ENCODE data around the gene ACTR2. TPM values are rescaled to one million over a fixed set of nuclear protein-coding genes. Genes with fewer than 3 reads are reported as not detected.

The ACTR2 gene
- total RNA-seq, 1 experiment from 2014 or later = 160 TPM

DNA sequence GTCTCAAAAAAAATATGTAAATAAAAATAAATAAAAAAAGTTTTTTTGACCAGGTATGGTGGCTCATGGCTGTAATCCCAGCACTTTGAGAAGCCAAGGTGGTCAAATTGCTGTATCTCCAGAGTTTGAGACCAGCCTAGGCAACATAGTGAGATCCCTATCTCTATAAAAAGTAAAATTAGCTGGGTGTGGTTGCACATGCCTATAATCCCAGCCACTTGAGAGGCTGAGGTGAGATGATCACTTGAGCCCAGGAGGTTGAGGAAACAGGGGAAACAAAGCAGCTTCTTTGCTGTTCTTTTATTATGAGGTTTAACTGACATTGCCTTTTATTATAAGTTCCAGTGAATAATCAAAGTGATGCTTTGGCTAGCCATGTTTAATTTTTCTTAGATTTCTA lies 25.0 kb downstream of the ACTR2 start (continued):
- TF ChIP-seq PRDM15 (CRISPR knock-in tag; IDR thresholded peaks at IDR 0.05) (no peak), ZNF425 (CRISPR knock-in tag; conservative IDR thresholded peaks at IDR 0.05) (no peak), NFE2L1 (CRISPR knock-in tag; IDR thresholded peaks at IDR 0.05) (no peak)
- TF ChIP-seq, protein P1, sequence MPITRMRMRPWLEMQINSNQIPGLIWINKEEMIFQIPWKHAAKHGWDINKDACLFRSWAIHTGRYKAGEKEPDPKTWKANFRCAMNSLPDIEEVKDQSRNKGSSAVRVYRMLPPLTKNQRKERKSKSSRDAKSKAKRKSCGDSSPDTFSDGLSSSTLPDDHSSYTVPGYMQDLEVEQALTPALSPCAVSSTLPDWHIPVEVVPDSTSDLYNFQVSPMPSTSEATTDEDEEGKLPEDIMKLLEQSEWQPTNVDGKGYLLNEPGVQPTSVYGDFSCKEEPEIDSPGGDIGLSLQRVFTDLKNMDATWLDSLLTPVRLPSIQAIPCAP (CRISPR knock-in tag; IDR thresholded peaks at IDR 0.05) = no peak

GRCh38 chr2:65255356-65255755 lies 27.7 kb downstream of the ACTR2 start:
- H3K36me3 Mint-ChIP-seq = peaks cover 32% of the 10 kb centered on the region
- no peaks in the 10 kb centered on the region for H3K4me1 Mint-ChIP-seq
- H3K27ac Mint-ChIP-seq = no peak overlapping the region
- ATAC-seq (no peak), DNase-seq (ENCODE audit: low spot score) (no peak)
- H3K9me3 Mint-ChIP-seq = no peaks in the 10 kb centered on the region
- CTCF ChIA-PET = no interaction called here
- H3K27me3 Mint-ChIP-seq (ENCODE audit: low read depth) = no peaks in the 10 kb centered on the region
- H3K4me3 Mint-ChIP-seq = no peak overlapping the region
- POLR2A ChIA-PET = interaction anchor here (0.6 kb wide), 1 partner anchor 43 kb away, joined by 3 read pairs; no protein-coding TSS in a partner anchor
- no peak for TF ChIP-seq ZNF396 (CRISPR knock-in tag; IDR thresholded peaks at IDR 0.05; ENCODE audit: borderline replicate concordance)
- no peak for TF ChIP-seq NR2C2 (CRISPR knock-in tag; IDR thresholded peaks at IDR 0.05)
- no peak for TF ChIP-seq PRDM15 (CRISPR knock-in tag; IDR thresholded peaks at IDR 0.05)
- TF ChIP-seq CDX4 (CRISPR knock-in tag; IDR thresholded peaks at IDR 0.05; ENCODE audit: borderline replicate concordance) = no peak
- TF ChIP-seq ZNF281 (CRISPR knock-in tag; IDR thresholded peaks at IDR 0.05) = no peak
- TF ChIP-seq MYBL2 (CRISPR knock-in tag; IDR thresholded peaks at IDR 0.05) = no peak

All from WTC11 (cell line).